Kidney epithelial cell (primary cell): ENCODE measurements around the gene C19orf18. TPM values are rescaled to one million over a fixed set of nuclear protein-coding genes. Genes with fewer than 3 reads are reported as not detected.

Source experiments
- DNase-seq: peaks from one replicate; pipeline ENCODE4 v3.0.0-alpha.2; 2010; ENCODE audit warnings: low read depth
- H3K27me3 ChIP-seq: 2 replicates; pipeline ENCODE4 v1.6.0; 2011; ENCODE audit warnings: low read length; ENCODE audit not compliant: control insufficient read depth, insufficient read depth
- H3K36me3 ChIP-seq: 2 replicates; pipeline ENCODE4 v1.5.1; 2011; ENCODE audit warnings: low read length; ENCODE audit not compliant: control insufficient read depth, insufficient read depth
- H3K4me3 ChIP-seq: 2 replicates; pipeline ENCODE4 v1.5.1; 2011; ENCODE audit warnings: low read depth, mild to moderate bottlenecking, control low read depth, low read length
- CTCF ChIP-seq: IDR thresholded peaks from 2 replicates; pipeline ENCODE4 v1.5.1; 2011; ENCODE audit warnings: mild to moderate bottlenecking, moderate library complexity, low read length, control low read depth, inconsistent platforms; ENCODE audit not compliant: insufficient read depth, poor library complexity, severe bottlenecking
- total RNA-seq: library from RNA; depleted of rRNA; stranded (reverse); fragments of >200 nt; gene quantifications from 2 replicates; pipeline ENCODE4 v1.2.3, GENCODE V29; 2015

Gene C19orf18
- total RNA-seq, 1 donor from 2014 or later: 0.17 TPM

DNA sequence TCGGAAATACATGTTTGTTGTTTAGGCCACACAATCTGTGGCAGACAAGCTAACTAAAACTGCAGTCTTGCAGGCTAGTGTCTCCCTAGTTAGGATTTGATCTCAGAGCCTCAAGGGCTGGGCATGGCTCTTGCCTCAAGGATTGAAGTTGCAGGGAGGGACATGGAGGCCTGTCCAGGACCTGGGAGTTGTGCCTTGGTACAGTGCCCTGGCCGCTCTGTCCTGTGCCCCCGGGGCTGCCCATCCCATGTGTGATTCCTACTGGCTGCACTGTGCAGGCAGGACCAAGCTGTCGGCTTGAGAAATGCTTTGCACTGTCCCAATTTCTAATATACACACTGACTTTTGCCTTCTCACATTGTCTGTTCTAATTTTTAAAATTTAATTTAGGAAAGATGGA is 19.3 kb downstream of the C19orf18 start:
- no peak overlapping the region for H3K4me3 ChIP-seq
- DNase-seq: no peak
- no peaks in the 10 kb centered on the region for H3K27me3 ChIP-seq
- TF ChIP-seq CTCF: no peak
- H3K36me3 ChIP-seq: no peaks in the 10 kb centered on the region

- no peak for DNase-seq
- Histone ChIP-seq H3K4me3 (no peak overlapping the region), H3K27me3 (no peaks in the 10 kb centered on the region), H3K36me3 (no peaks in the 10 kb centered on the region)
- TF ChIP-seq CTCF: no peak
Observed at GRCh38 chr19:57949702-57950101, 24.6 kb downstream of the C19orf18 start.

DNA sequence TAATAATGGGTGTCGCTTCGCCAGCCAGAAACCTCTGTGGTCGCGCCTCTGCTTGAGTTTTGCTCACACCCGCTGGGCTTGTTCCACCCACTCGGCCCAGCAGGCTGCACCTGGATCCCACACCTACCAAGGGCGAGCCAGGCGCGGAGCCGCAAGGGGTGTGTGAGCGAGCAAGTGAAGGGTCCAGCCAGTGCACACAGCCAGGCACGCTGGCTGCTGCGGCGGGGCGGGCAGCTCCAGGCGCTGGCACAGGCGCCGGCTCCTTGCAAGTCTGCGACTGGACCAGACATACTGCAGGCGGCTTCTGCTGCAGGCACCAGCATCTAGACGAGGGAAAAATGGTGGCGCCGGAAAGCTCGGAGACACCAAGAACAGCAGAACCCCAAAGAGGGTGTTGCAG is 25.0 kb downstream of the C19orf18 start:
- TF ChIP-seq CTCF: no peak
- no peak for DNase-seq
- H3K27me3 ChIP-seq: no peaks in the 10 kb centered on the region
- H3K36me3 ChIP-seq: no peaks in the 10 kb centered on the region
- no peak overlapping the region for H3K4me3 ChIP-seq

GRCh38 chr19:57947419-57948134 is 26.8 kb downstream of the C19orf18 start, which contains the start of gene ZNF256:
ZNF256 (minus strand) TSS chr19:57947706; CDS start chr19:57947474, 232 bp downstream.
- peak; percentile 75 for TF ChIP-seq CTCF
- Histone ChIP-seq H3K36me3 (no peaks in the 10 kb centered on the region), H3K4me3 (peak within 1 kb of the TSS; percentile 90), H3K27me3 (no peaks in the 10 kb centered on the region)
- DNase-seq: peak; percentile 77

- H3K36me3 ChIP-seq: no peaks in the 10 kb centered on the region
- no peaks in the 10 kb centered on the region for H3K27me3 ChIP-seq
- TF ChIP-seq CTCF: no peak
- H3K4me3 ChIP-seq: peak overlapping the region; percentile 90
- DNase-seq: no peak
Observed at GRCh38 chr19:57947088-57947418, 27.3 kb downstream of the C19orf18 start.

DNA sequence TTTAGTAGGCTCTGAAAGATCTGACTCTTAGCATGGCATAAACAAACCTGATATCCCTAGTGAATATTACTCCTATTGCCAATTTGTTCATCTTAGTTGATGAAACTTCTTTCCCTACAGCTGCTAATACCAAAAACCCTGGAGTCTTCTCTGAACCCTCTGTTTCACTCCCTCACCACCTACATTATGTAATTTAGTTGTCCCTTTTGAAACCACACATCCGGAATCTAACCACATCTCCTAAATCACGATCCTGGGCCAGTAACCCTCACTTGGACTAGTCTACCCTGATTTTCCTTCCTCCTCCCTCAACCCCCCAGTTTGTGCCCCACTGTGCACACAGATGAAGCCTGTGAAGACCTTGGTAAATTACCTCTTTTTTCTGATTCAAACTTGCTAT is 28.0 kb downstream of the C19orf18 start:
- Histone ChIP-seq H3K36me3 (no peaks in the 10 kb centered on the region), H3K4me3 (no peak overlapping the region), H3K27me3 (no peaks in the 10 kb centered on the region)
- no peak for DNase-seq
- no peak for TF ChIP-seq CTCF
